A673 (cell line): Measurements from ENCODE around the gene TCAIM. TPM values are rescaled to one million over a fixed set of nuclear protein-coding genes. Genes with fewer than 3 reads are reported as not detected.

Experiments
- BruUV-seq: library from RNA; stranded (reverse); fragments of 400-500 nt; replicated peaks from 2 replicates; lab custom pipeline; 2021; lab: Mats Ljungman, UMichigan
- CTCF ChIA-PET: fragments of 300-600 bp; sonication (Branson Sonifier 250); formaldehyde crosslinking; loops from one replicate; lab custom pipeline; 2022; ENCODE audit warnings: antibody characterized with exemption; lab: Charles Lee
- POLR2A ChIA-PET: fragments of 300-600 bp; sonication (Branson Sonifier 250); formaldehyde crosslinking; loops from one replicate; lab custom pipeline; 2022; ENCODE audit warnings: antibody characterized with exemption; ENCODE audit not compliant: low non-redundant PET; lab: Charles Lee
- DNase-seq: peaks from one replicate; pipeline ENCODE4 v3.0.0-alpha.2; 2015; ENCODE audit warnings: low spot score
- H3K27ac ChIP-seq: fragments of 200-600 bp; sonication (generic); 2 replicates; pipeline ENCODE4 v1.5.1; 2016; ENCODE audit warnings: mixed run types, low read depth, mild to moderate bottlenecking, mixed read lengths, antibody characterized with exemption, low read length; ENCODE audit not compliant: poor library complexity, severe bottlenecking
- H3K27me3 ChIP-seq: fragments of 200-600 bp; sonication (generic); replicated peaks from 2 replicates; pipeline ENCODE4 v1.6.1; 2017; ENCODE audit warnings: mixed run types, low read depth, mild to moderate bottlenecking, mixed read lengths, antibody characterized with exemption, low read length; ENCODE audit not compliant: insufficient read depth, poor library complexity
- H3K36me3 ChIP-seq: fragments of 200-600 bp; sonication (generic); 2 replicates; pipeline ENCODE4 v1.6.1; 2016; ENCODE audit warnings: mixed run types, mild to moderate bottlenecking, mixed read lengths, antibody characterized with exemption, low read length; ENCODE audit not compliant: insufficient read depth, poor library complexity, severe bottlenecking
- H3K4me1 ChIP-seq: fragments of 200-600 bp; sonication (generic); 2 replicates; pipeline ENCODE4 v1.6.1; 2017; ENCODE audit warnings: mixed run types, mild to moderate bottlenecking, mixed read lengths, antibody characterized with exemption, low read length; ENCODE audit not compliant: insufficient read depth, poor library complexity, severe bottlenecking
- H3K4me3 ChIP-seq: fragments of 200-600 bp; sonication (generic); 2 replicates; pipeline ENCODE4 v1.5.1; 2016; ENCODE audit warnings: low read depth, mixed run types, mild to moderate bottlenecking, mixed read lengths, low read length; ENCODE audit not compliant: poor library complexity, severe bottlenecking
- H3K9me3 ChIP-seq: fragments of 200-600 bp; sonication (generic); 2 replicates; pipeline ENCODE4 v1.6.1; 2016; ENCODE audit warnings: mixed run types, low read depth, mild to moderate bottlenecking, mixed read lengths, antibody characterized with exemption, low read length; ENCODE audit not compliant: poor library complexity, severe bottlenecking
- EZH2 ChIP-seq: fragments of 200-600 bp; sonication (generic); IDR thresholded peaks from 2 replicates; pipeline ENCODE4 v1.6.1; 2017; ENCODE audit warnings: borderline replicate concordance, low read depth, mild to moderate bottlenecking, mixed read lengths, antibody characterized with exemption, low read length; ENCODE audit not compliant: poor library complexity, severe bottlenecking
- intact Hi-C: fragments of 100-400 bp; cut with micrococcal nuclease; formaldehyde crosslinking; loops from one replicate; pipeline ENCODE4 v1.10.0; 2022; ENCODE audit not compliant: unreplicated experiment
- total RNA-seq: library from RNA; stranded (reverse); gene quantifications from 2 replicates; pipeline ENCODE4 v1.2.3, GENCODE V29; 2021
- TF ChIP-seq, protein P1 (sequence below): fragments of 300-800, 200-600 bp; sonication (generic); conservative IDR thresholded peaks from 2 replicates; pipeline ENCODE4 v1.5.1; 2017; ENCODE audit warnings: low read depth, mild to moderate bottlenecking, antibody characterized with exemption, low read length, moderate library complexity, mixed read lengths

Gene TCAIM
- total RNA-seq, 1 experiment from 2014 or later: 21.7 TPM

DNA sequence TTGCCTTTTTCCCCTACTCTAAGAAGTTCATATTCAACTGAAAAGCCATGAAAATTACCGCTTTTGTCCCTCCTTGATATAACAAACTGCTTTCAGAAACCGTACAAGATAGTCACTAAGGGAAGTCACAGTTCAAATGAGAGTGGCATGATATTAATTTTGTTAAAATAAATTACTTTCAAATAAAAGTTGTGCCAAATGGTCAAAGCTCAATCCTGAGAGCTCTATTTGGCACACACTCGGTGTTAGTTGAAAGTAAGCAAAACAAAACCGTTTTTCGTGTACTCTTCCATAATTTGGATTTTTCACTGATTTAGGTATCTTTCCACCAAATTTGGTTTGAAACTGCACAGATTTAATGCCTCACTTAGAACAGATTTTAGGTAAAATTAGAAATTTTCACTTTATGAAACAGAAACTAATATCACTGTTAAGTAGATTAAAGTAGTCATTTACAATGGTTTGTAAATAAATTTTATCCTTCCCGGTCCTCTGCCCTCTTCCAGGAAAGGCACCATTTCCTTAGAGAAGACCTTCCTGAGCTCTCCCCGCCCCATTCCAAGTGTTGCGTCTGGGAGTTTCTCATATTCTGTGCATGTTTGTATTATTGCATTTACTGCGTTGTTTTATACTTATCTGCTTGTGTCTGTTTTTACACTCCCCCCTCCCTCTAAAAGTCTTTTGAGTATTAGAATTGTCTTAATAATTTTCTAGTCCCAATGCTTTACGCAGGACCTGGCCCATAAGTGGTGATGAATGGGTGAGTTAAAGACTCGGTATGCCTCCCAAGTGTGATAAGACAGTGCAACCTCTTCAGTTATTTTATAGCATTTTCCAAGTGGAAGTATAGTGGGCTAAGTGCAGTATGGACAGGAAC lies 853 bp downstream of the TCAIM start:
- Histone ChIP-seq H3K9me3 (no peaks in the 10 kb centered on the region), H3K27me3 (no peaks in the 10 kb centered on the region), H3K27ac (peak overlapping the region; percentile 93), H3K36me3 (no peaks in the 10 kb centered on the region), H3K4me1 (peaks cover 12% of the 10 kb centered on the region), H3K4me3 (peak overlapping the region; percentile 62)
- ChIA-PET POLR2A (no interaction called here), CTCF (no interaction called here)
- BruUV-seq: TSS peak; percentile 67
- intact Hi-C loops: no loop called here
- no peak for DNase-seq
- TF ChIP-seq, protein P1, sequence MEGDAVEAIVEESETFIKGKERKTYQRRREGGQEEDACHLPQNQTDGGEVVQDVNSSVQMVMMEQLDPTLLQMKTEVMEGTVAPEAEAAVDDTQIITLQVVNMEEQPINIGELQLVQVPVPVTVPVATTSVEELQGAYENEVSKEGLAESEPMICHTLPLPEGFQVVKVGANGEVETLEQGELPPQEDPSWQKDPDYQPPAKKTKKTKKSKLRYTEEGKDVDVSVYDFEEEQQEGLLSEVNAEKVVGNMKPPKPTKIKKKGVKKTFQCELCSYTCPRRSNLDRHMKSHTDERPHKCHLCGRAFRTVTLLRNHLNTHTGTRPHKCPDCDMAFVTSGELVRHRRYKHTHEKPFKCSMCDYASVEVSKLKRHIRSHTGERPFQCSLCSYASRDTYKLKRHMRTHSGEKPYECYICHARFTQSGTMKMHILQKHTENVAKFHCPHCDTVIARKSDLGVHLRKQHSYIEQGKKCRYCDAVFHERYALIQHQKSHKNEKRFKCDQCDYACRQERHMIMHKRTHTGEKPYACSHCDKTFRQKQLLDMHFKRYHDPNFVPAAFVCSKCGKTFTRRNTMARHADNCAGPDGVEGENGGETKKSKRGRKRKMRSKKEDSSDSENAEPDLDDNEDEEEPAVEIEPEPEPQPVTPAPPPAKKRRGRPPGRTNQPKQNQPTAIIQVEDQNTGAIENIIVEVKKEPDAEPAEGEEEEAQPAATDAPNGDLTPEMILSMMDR: no peak
- TF ChIP-seq EZH2: no peak

DNA sequence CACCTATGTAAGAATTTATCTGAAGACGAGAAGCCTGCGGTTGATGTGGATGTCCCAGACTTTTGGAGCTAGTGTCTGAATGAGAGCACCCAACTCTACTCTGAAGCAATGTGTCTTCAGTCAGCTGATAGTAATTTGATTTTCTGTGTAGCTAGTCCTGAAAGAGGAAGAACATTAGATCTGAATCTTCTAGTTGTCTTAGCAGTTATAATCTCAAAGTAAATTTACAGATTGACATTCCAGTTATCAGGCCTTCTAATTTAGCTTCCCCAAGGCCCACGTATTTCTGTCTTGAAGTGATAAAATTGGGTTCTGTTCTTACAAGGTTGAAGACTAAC lies 1.5 kb downstream of the TCAIM start:
- POLR2A ChIA-PET: no interaction called here
- CTCF ChIA-PET: no interaction called here
- TF ChIP-seq EZH2: no peak
- TF ChIP-seq, protein P1: no peak
- H3K4me1 ChIP-seq: peaks cover 12% of the 10 kb centered on the region
- BruUV-seq: no TSS peak
- DNase-seq: no peak
- intact Hi-C loops: no loop called here
- H3K27me3 ChIP-seq: no peaks in the 10 kb centered on the region
- H3K9me3 ChIP-seq: no peaks in the 10 kb centered on the region
- no peak overlapping the region for H3K27ac ChIP-seq
- H3K36me3 ChIP-seq: no peaks in the 10 kb centered on the region
- peak overlapping the region; percentile 62 for H3K4me3 ChIP-seq

DNA sequence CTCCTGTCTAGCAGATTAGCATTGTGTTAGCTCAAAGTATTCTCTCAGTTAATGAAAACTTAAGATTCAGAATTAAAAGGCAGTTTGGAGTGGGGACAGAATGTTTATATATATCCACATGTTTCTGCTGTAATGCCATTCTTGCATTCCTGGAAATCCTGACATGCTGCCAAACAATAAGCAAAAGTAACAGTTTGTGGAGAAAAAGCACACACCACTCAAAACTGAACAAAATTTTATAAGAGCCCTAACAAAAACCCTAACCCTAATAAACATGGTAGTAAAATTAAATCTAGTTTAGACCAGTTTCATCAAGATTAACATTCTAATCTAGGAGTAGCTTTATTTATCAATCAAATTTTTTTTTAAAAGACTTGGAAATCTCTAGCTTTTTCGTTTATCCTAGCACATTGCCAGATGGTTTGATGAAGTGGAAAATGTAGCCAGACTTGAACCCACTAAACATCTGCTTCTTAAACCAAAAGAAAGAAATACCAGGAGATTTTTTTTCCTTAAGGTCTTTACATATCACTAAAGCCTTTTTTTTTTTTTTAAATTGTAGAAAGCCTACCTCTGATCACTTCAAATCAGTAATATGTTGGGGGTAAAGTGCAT lies 3.7 kb downstream of the TCAIM start:
- no peaks in the 10 kb centered on the region for H3K9me3 ChIP-seq
- no peaks in the 10 kb centered on the region for H3K36me3 ChIP-seq
- no peaks in the 10 kb centered on the region for H3K27me3 ChIP-seq
- CTCF ChIA-PET: no interaction called here
- peak; percentile 7 for DNase-seq
- H3K4me3 ChIP-seq: no peak overlapping the region
- no peak for TF ChIP-seq EZH2
- TF ChIP-seq, protein P1: no peak
- peaks cover 12% of the 10 kb centered on the region for H3K4me1 ChIP-seq
- H3K27ac ChIP-seq: no peak overlapping the region
- intact Hi-C loops: no loop called here
- POLR2A ChIA-PET: no interaction called here
- BruUV-seq: no TSS peak
